Medulla oblongata (tissue), 1 donor: ENCODE results near the gene GALNT9.

Experiments used
- DNase-seq: peaks from one replicate; pipeline ENCODE4 v3.0.0-alpha.2; 2015; ENCODE audit errors: extremely low spot score

The GALNT9 gene

GRCh38 chr12:132185705-132186104 lies 143.7 kb downstream of the GALNT9 start:
- DNase-seq: no peak

GRCh38 chr12:132182711-132183365 lies 146.6 kb downstream of the GALNT9 start:
- DNase-seq: no peak

- no peak for DNase-seq
Measured at GRCh38 chr12:132182206-132182710, 147.1 kb downstream of the GALNT9 start.

GRCh38 chr12:132181570-132182200 lies 147.7 kb downstream of the GALNT9 start:
- no peak for DNase-seq

- DNase-seq: no peak
Measured at GRCh38 chr12:132180648-132181546, 148.5 kb downstream of the GALNT9 start.

- no peak for DNase-seq
Measured at GRCh38 chr12:132179431-132180362, 149.7 kb downstream of the GALNT9 start.

GRCh38 chr12:132178801-132179401 lies 150.5 kb downstream of the GALNT9 start:
- DNase-seq: no peak

GRCh38 chr12:132178316-132178715 lies 151.1 kb downstream of the GALNT9 start:
- DNase-seq: no peak

GRCh38 chr12:132176920-132177551 lies 152.4 kb downstream of the GALNT9 start:
- DNase-seq: no peak

GRCh38 chr12:132176385-132176919 lies 152.9 kb downstream of the GALNT9 start:
- DNase-seq: no peak

GRCh38 chr12:132175496-132176384 lies 153.6 kb downstream of the GALNT9 start:
- no peak for DNase-seq

- DNase-seq: no peak
Measured at GRCh38 chr12:132174839-132175490, 154.4 kb downstream of the GALNT9 start.

- no peak for DNase-seq
Measured at GRCh38 chr12:132174015-132174838, 155.2 kb downstream of the GALNT9 start.

- DNase-seq: no peak
Measured at GRCh38 chr12:132173135-132174014, 156.0 kb downstream of the GALNT9 start.

- no peak for DNase-seq
Measured at GRCh38 chr12:132172619-132173018, 156.8 kb downstream of the GALNT9 start.

- no peak for DNase-seq
Measured at GRCh38 chr12:132171968-132172521, 157.3 kb downstream of the GALNT9 start.
